ENCODE data around the gene MAPK8. TPM values are rescaled to one million over a fixed set of nuclear protein-coding genes. Genes with fewer than 3 reads are reported as not detected.

The MAPK8 gene
- total RNA-seq, 1 experiment from 2014 or later, result 67.5 TPM

- Histone ChIP-seq H3K9me2 (ENCODE audit: insufficient read depth) (no peaks in the 10 kb centered on the region), H3K9me3 (ENCODE audit: insufficient read depth, low read depth) (no peaks in the 10 kb centered on the region), H3K4me1 (replicated peaks; ENCODE audit: insufficient read depth) (no peaks in the 10 kb centered on the region), H3K36me3 (ENCODE audit: low read depth) (no peaks in the 10 kb centered on the region), H3K27me3 (ENCODE audit: insufficient read depth, low read depth) (no peaks in the 10 kb centered on the region), H3K27ac (no peak overlapping the region), H2AFZ (no peak overlapping the region), H3F3A (ENCODE audit: insufficient read depth, low read depth) (no peaks in the 10 kb centered on the region), H4K20me1 (ENCODE audit: insufficient read depth) (no peaks in the 10 kb centered on the region), H3K79me2 (ENCODE audit: low read depth) (no peaks in the 10 kb centered on the region), H3K4me2 (no peak overlapping the region), H3K4me3 (no peak overlapping the region)
- intact Hi-C loops (cut with micrococcal nuclease; ENCODE audit: unreplicated experiment), result loop anchor here (1.0 to 5.0 kb wide), 2 partner anchors 76 to 210 kb away; no protein-coding TSS in a partner anchor
- ChIA-PET CTCF (interaction anchor here (2.0 to 2.3 kb wide), 2 partner anchors 58 to 210 kb away, joined by 6 to 33 read pairs; no protein-coding TSS in a partner anchor), POLR2A (ENCODE audit: unreplicated experiment) (no interaction called here)
- DNase-seq, result no peak
- BruUV-seq (replicated peaks), result no TSS peak
- no peak for TF ChIP-seq CTCF (conservative IDR thresholded peaks at IDR 0.05)
- no peak for TF ChIP-seq EZH2 (IDR thresholded peaks at IDR 0.05; ENCODE audit: low read depth)
Measured at GRCh38 chr10:48445932-48446331, 139.5 kb downstream of the MAPK8 start.

- no peaks in the 10 kb centered on the region for H3K9me2 ChIP-seq (ENCODE audit: insufficient read depth)
- no peak overlapping the region for H2AFZ ChIP-seq
- intact Hi-C loops (cut with micrococcal nuclease; ENCODE audit: unreplicated experiment), result loop anchor here (5.0 kb wide), 1 partner anchor 76 kb away; no protein-coding TSS in a partner anchor
- POLR2A ChIA-PET (ENCODE audit: unreplicated experiment), result no interaction called here
- H3K27me3 ChIP-seq (ENCODE audit: insufficient read depth, low read depth), result no peaks in the 10 kb centered on the region
- H3K4me1 ChIP-seq (replicated peaks; ENCODE audit: insufficient read depth), result no peaks in the 10 kb centered on the region
- H3K4me3 ChIP-seq, result no peak overlapping the region
- no peaks in the 10 kb centered on the region for H4K20me1 ChIP-seq (ENCODE audit: insufficient read depth)
- H3K27ac ChIP-seq, result no peak overlapping the region
- H3K79me2 ChIP-seq (ENCODE audit: low read depth), result no peaks in the 10 kb centered on the region
- H3K9me3 ChIP-seq (ENCODE audit: insufficient read depth, low read depth), result no peaks in the 10 kb centered on the region
- no TSS peak for BruUV-seq (replicated peaks)
- DNase-seq, result no peak
- CTCF ChIA-PET, result no interaction called here
- H3K4me2 ChIP-seq, result no peak overlapping the region
- no peaks in the 10 kb centered on the region for H3K36me3 ChIP-seq (ENCODE audit: low read depth)
- H3F3A ChIP-seq (ENCODE audit: insufficient read depth, low read depth), result no peaks in the 10 kb centered on the region
- no peak for TF ChIP-seq EZH2 (IDR thresholded peaks at IDR 0.05; ENCODE audit: low read depth)
- no peak for TF ChIP-seq CTCF (conservative IDR thresholded peaks at IDR 0.05)
Measured at GRCh38 chr10:48446785-48447184, 140.3 kb downstream of the MAPK8 start.

GRCh38 chr10:48447356-48448215, 141.1 kb downstream of the MAPK8 start:
- Histone ChIP-seq H3K36me3 (ENCODE audit: low read depth) (no peaks in the 10 kb centered on the region), H3K9me2 (ENCODE audit: insufficient read depth) (no peaks in the 10 kb centered on the region), H3K27ac (no peak overlapping the region), H3K4me1 (replicated peaks; ENCODE audit: insufficient read depth) (no peaks in the 10 kb centered on the region), H3F3A (ENCODE audit: insufficient read depth, low read depth) (no peaks in the 10 kb centered on the region), H3K4me2 (no peak overlapping the region), H3K4me3 (no peak overlapping the region), H3K27me3 (ENCODE audit: insufficient read depth, low read depth) (no peaks in the 10 kb centered on the region), H4K20me1 (ENCODE audit: insufficient read depth) (no peaks in the 10 kb centered on the region), H3K79me2 (ENCODE audit: low read depth) (no peaks in the 10 kb centered on the region), H2AFZ (no peak overlapping the region), H3K9me3 (ENCODE audit: insufficient read depth, low read depth) (no peaks in the 10 kb centered on the region)
- POLR2A ChIA-PET (ENCODE audit: unreplicated experiment), result no interaction called here
- intact Hi-C loops (cut with micrococcal nuclease; ENCODE audit: unreplicated experiment), result loop anchor here (5.0 kb wide), 1 partner anchor 75 kb away; no protein-coding TSS in a partner anchor
- no peak for DNase-seq
- TF ChIP-seq EZH2 (IDR thresholded peaks at IDR 0.05; ENCODE audit: low read depth), result no peak
- TF ChIP-seq CTCF (conservative IDR thresholded peaks at IDR 0.05), result no peak
- no TSS peak for BruUV-seq (replicated peaks)
- CTCF ChIA-PET, result no interaction called here

Data from PC-9 (cell line).